Measurements from ENCODE around the gene AKR1C2.
"Not testable (repeated sequence)": the region's sequence is repeated elsewhere in the genome, so short reads cannot be mapped to it uniquely, and the experiment has no call there.

AKR1C2 gene

GRCh38 chr10:5003127-5004029, at the start of gene AKR1C2:
AKR1C2 (minus strand) TSS chr10:5003857; CDS start chr10:5003835, 22 bp downstream.
- not testable (repeated sequence) for DNase-seq (ENCODE audit: low read depth)

- DNase-seq (ENCODE audit: low read depth), result not testable (repeated sequence)
Observed at GRCh38 chr10:5052951-5053500, 49.4 kb upstream of the AKR1C2 start.

- no peak for DNase-seq (ENCODE audit: low read depth)
Observed at GRCh38 chr10:5047912-5048628, 44.4 kb upstream of the AKR1C2 start.

GRCh38 chr10:5047055-5047454, 43.4 kb upstream of the AKR1C2 start:
- DNase-seq (ENCODE audit: low read depth), result not testable (repeated sequence)

GRCh38 chr10:5046410-5046809, 42.8 kb upstream of the AKR1C2 start:
- no peak for DNase-seq (ENCODE audit: low read depth)

GRCh38 chr10:5045095-5045494, 41.4 kb upstream of the AKR1C2 start:
- DNase-seq (ENCODE audit: low read depth), result no peak

GRCh38 chr10:5043716-5044115, 40.1 kb upstream of the AKR1C2 start:
- no peak for DNase-seq (ENCODE audit: low read depth)

- DNase-seq (ENCODE audit: low read depth), result no peak
Observed at GRCh38 chr10:5042922-5043321, 39.3 kb upstream of the AKR1C2 start.

GRCh38 chr10:5041471-5042023, 37.9 kb upstream of the AKR1C2 start:
- no peak for DNase-seq (ENCODE audit: low read depth)

- DNase-seq (ENCODE audit: low read depth), result no peak
Observed at GRCh38 chr10:5040781-5041470, 37.3 kb upstream of the AKR1C2 start.

- no peak for DNase-seq (ENCODE audit: low read depth)
Observed at GRCh38 chr10:5040010-5040673, 36.5 kb upstream of the AKR1C2 start.

- no peak for DNase-seq (ENCODE audit: low read depth)
Observed at GRCh38 chr10:5038733-5039132, 35.1 kb upstream of the AKR1C2 start.

GRCh38 chr10:5038101-5038500, 34.4 kb upstream of the AKR1C2 start:
- no peak for DNase-seq (ENCODE audit: low read depth)

GRCh38 chr10:5036511-5036910, 32.9 kb upstream of the AKR1C2 start:
- DNase-seq (ENCODE audit: low read depth), result no peak

- no peak for DNase-seq (ENCODE audit: low read depth)
Observed at GRCh38 chr10:5035356-5035755, 31.7 kb upstream of the AKR1C2 start.

- DNase-seq (ENCODE audit: low read depth), result no peak
Observed at GRCh38 chr10:5034588-5034987, 30.9 kb upstream of the AKR1C2 start.

- DNase-seq (ENCODE audit: low read depth), result no peak
Observed at GRCh38 chr10:5033061-5033778, 29.6 kb upstream of the AKR1C2 start.

- DNase-seq (ENCODE audit: low read depth), result not testable (repeated sequence)
Observed at GRCh38 chr10:5032444-5032843, 28.8 kb upstream of the AKR1C2 start.

- DNase-seq (ENCODE audit: low read depth), result not testable (repeated sequence)
Observed at GRCh38 chr10:5031588-5031987, 27.9 kb upstream of the AKR1C2 start.

- DNase-seq (ENCODE audit: low read depth), result no peak
Observed at GRCh38 chr10:5030989-5031388, 27.3 kb upstream of the AKR1C2 start.

- DNase-seq (ENCODE audit: low read depth), result not testable (repeated sequence)
Observed at GRCh38 chr10:5025461-5025881, 21.8 kb upstream of the AKR1C2 start.

Measured in activated T-helper 9 cell treated with anti-CD3 and anti-CD28 coated beads, Interleukin-2, amount 50 U/mL, for 16 hours (primary cell).